HFFc6 (cell line): ENCODE measurements around the gene LIN7B. TPM values are rescaled to one million over a fixed set of nuclear protein-coding genes. Genes with fewer than 3 reads are reported as not detected.

Experiments
- DNase-seq: peaks from one replicate; pipeline ENCODE4 v3.0.0-alpha.2; 2018
- H3K27ac Mint-ChIP-seq: 2 replicates; pipeline ENCODE4 v1.8.0; 2020; ENCODE audit warnings: mild to moderate bottlenecking, mixed read lengths
- H3K27me3 Mint-ChIP-seq: 2 replicates; pipeline ENCODE4 v1.8.0; 2021; ENCODE audit warnings: mild to moderate bottlenecking, moderate library complexity, mixed read lengths; ENCODE audit not compliant: insufficient read depth
- H3K36me3 Mint-ChIP-seq: 2 replicates; pipeline ENCODE4 v1.8.0; 2021; ENCODE audit warnings: low read depth, mixed read lengths
- H3K4me1 Mint-ChIP-seq: 2 replicates; pipeline ENCODE4 v1.8.0; 2020; ENCODE audit warnings: low read depth, mixed read lengths
- H3K4me3 Mint-ChIP-seq: 2 replicates; pipeline ENCODE4 v1.8.0; 2020; ENCODE audit warnings: mild to moderate bottlenecking, moderate library complexity, mixed read lengths
- H3K9me3 Mint-ChIP-seq: 2 replicates; pipeline ENCODE4 v1.8.0; 2020; ENCODE audit warnings: mild to moderate bottlenecking, mixed read lengths
- CTCF ChIP-seq: fragments of 200-600 bp; sonication (generic); IDR thresholded peaks from 2 replicates; pipeline ENCODE4 v1.5.0; 2021; ENCODE audit warnings: antibody characterized with exemption, mild to moderate bottlenecking
- total RNA-seq, 6 experiments: library from RNA; stranded (reverse); fragmentation: NEBNext Ultra II Directional; extraction: Animal tissue kit (Norgen Biotek cat#: 25700); gene quantifications; 2 replicates in 1 of 6; 3 replicates in 5 of 6; pipeline ENCODE4 v1.2.3, GENCODE V29; 2021

LIN7B gene
- total RNA-seq, 6 experiments from 2014 or later = 9.3 to 12.7 (median 10.2) TPM

- H3K9me3 Mint-ChIP-seq = no peaks in the 10 kb centered on the region
- peaks cover 2% of the 10 kb centered on the region for H3K27me3 Mint-ChIP-seq
- H3K4me3 Mint-ChIP-seq = no peak overlapping the region
- peaks cover 6% of the 10 kb centered on the region for H3K36me3 Mint-ChIP-seq
- peaks cover 11% of the 10 kb centered on the region for H3K4me1 Mint-ChIP-seq
- no peak overlapping the region for H3K27ac Mint-ChIP-seq
- DNase-seq = no peak
- TF ChIP-seq CTCF = no peak
Observed at GRCh38 chr19:49081273-49081672, 32.9 kb upstream of the LIN7B start.

GRCh38 chr19:49084206-49085019, 29.8 kb upstream of the LIN7B start:
- H3K4me1 Mint-ChIP-seq = peaks cover 29% of the 10 kb centered on the region
- peaks cover 18% of the 10 kb centered on the region for H3K36me3 Mint-ChIP-seq
- H3K27ac Mint-ChIP-seq = peak overlapping the region; percentile 94
- peaks cover 2% of the 10 kb centered on the region for H3K27me3 Mint-ChIP-seq
- no peak for TF ChIP-seq CTCF
- H3K4me3 Mint-ChIP-seq = peak overlapping the region; percentile 96
- H3K9me3 Mint-ChIP-seq = no peaks in the 10 kb centered on the region
- no peak for DNase-seq

DNA sequence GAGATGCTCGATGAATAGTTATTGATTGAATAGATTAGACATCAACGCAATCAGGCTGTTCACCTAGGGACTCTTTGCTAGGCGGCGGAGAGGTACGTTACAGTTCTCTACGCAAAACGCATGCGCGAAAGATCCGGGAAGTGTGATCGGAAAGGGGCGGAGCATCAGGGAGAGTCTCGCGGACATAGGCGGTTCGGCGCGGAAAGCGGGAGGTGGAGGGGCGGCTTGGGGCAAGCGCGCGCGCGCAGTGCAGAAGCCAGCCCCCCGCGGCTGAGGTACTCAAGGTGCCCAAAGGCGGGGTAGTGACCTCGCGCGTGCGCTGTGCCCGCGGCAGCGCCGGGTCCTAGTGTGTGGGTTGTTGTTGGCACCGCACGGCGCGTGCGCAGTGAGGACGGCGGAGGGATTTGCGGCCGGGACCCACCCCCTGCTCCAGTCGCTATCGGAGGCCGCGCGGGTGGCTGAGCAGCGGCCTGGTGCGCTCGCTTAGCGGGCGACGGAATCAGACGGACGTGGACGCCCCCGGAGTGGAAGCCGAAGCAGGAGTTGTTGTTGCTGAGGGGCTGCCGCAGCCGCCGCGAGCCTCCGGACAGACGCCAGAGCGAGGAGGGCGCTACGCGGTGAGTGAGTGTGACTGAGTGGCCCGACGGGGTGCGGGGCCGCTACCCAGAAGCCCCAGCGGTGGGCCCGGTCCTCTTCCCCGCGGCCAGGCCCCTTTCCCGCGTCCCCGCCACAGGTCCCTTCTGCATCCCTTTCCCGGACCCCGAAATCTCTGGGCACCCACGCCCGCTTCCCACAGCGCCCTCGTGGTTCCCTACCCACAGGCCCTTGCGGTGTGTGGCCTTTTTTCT, 28.9 kb upstream of the LIN7B start, which contains the start of gene SNRNP70:
Gene SNRNP70, plus strand, starts transcription at position 432 of the 848 bp plus-strand sequence. CDS start 964 bp downstream, outside the sequence.
- Mint-ChIP-seq H3K4me1 (peaks cover 29% of the 10 kb centered on the region), H3K27ac (peak within 1 kb of the TSS; percentile 94), H3K9me3 (no peaks in the 10 kb centered on the region), H3K4me3 (peak within 1 kb of the TSS; percentile 96), H3K36me3 (peaks cover 21% of the 10 kb centered on the region), H3K27me3 (peaks cover 2% of the 10 kb centered on the region)
- DNase-seq = peak; percentile 99
- TF ChIP-seq CTCF = no peak; the same call in 1 of the 2 replicates

DNA sequence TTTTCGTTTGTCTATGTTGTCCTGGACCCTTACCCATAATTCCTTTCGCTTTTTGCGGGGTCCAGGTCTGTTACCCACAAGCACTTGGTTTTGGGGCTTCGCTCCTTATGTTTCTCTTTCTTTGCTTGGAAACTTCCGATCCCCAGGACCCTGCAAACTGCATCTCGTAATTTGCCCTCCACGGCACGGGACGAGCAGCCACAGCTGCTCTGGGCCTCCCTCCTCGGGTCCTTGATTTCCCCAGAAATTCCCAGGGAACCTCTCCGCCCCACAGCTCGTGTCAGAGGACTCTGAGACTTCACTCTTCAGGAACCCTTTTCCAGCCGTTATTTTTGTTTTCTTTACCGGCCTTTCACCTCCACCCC, 28.3 kb upstream of the LIN7B start:
- no peak for TF ChIP-seq CTCF
- Mint-ChIP-seq H3K9me3 (no peaks in the 10 kb centered on the region), H3K4me3 (peak overlapping the region; percentile 96), H3K27me3 (peaks cover 2% of the 10 kb centered on the region), H3K27ac (peak overlapping the region; percentile 94), H3K36me3 (peaks cover 26% of the 10 kb centered on the region), H3K4me1 (peaks cover 29% of the 10 kb centered on the region)
- no peak for DNase-seq

GRCh38 chr19:49086296-49086695, 27.9 kb upstream of the LIN7B start:
- H3K4me3 Mint-ChIP-seq = peak overlapping the region; percentile 96
- peak overlapping the region; percentile 94 for H3K27ac Mint-ChIP-seq
- H3K27me3 Mint-ChIP-seq = peaks cover 3% of the 10 kb centered on the region
- H3K4me1 Mint-ChIP-seq = peaks cover 29% of the 10 kb centered on the region
- no peak for TF ChIP-seq CTCF
- no peaks in the 10 kb centered on the region for H3K9me3 Mint-ChIP-seq
- H3K36me3 Mint-ChIP-seq = peaks cover 28% of the 10 kb centered on the region
- DNase-seq = no peak
